IMR-90 (cell line): ENCODE data around the gene SYNE1. TPM values are rescaled to one million over a fixed set of nuclear protein-coding genes. Genes with fewer than 3 reads are reported as not detected.

Source experiments
- ATAC-seq: fragments of 200-7000 bp; cut with Tn5 transposase; 2 replicates; pipeline ENCODE4 v1.9.1; 2020; ENCODE audit warnings: low read depth, mild to moderate bottlenecking, moderate library complexity
- BruUV-seq: library from RNA; stranded (reverse); fragments of 400-500 nt; replicated peaks from 2 replicates; lab custom pipeline; 2021; lab: Mats Ljungman, UMichigan
- CTCF ChIA-PET: fragments of 300-600 bp; formaldehyde crosslinking; extraction: SDS; loops from one replicate; lab custom pipeline; 2021; ENCODE audit warnings: antibody characterized with exemption; lab: Yijun Ruan, JAX
- POLR2A ChIA-PET: fragments of 300-600 bp; sonication (Branson Sonifier 250); formaldehyde crosslinking; loops from one replicate; lab custom pipeline; 2022; ENCODE audit warnings: antibody characterized with exemption; ENCODE audit not compliant: unreplicated experiment; lab: Charles Lee
- DNase-seq: peaks from one replicate; pipeline ENCODE4 v3.0.0; 2013
- H2AFZ ChIP-seq: replicated peaks from 2 replicates; pipeline ENCODE3; 2013; ENCODE audit warnings: low read length, mild to moderate bottlenecking; ENCODE audit not compliant: poor library complexity
- H2AK5ac ChIP-seq: 2 replicates; pipeline ENCODE4 v1.6.1; 2013; ENCODE audit warnings: low read depth, low read length, inconsistent platforms
- H2AK9ac ChIP-seq: replicated peaks from 2 replicates; pipeline ENCODE3; 2013; ENCODE audit warnings: mild to moderate bottlenecking, low read depth, low read length, moderate library complexity; ENCODE audit not compliant: poor library complexity
- H2BK120ac ChIP-seq: 2 replicates; pipeline ENCODE4 v1.6.1; 2013; ENCODE audit warnings: low read depth, low read length, inconsistent platforms
- H2BK15ac ChIP-seq: 3 replicates; pipeline ENCODE4 v1.6.1; 2013; ENCODE audit warnings: low read depth, low read length, inconsistent platforms
- H2BK20ac ChIP-seq: 2 replicates; pipeline ENCODE4 v1.6.1; 2013; ENCODE audit warnings: low read depth, mild to moderate bottlenecking, inconsistent platforms, low read length, moderate library complexity
- H2BK5ac ChIP-seq: 2 replicates; pipeline ENCODE4 v1.6.1; 2013; ENCODE audit warnings: mild to moderate bottlenecking, low read depth, low read length, inconsistent platforms; ENCODE audit not compliant: poor library complexity, severe bottlenecking
- H3K14ac ChIP-seq: replicated peaks from 2 replicates; pipeline ENCODE4 v1.6.1; 2013; ENCODE audit warnings: low read depth, low read length, inconsistent platforms
- H3K18ac ChIP-seq: 2 replicates; pipeline ENCODE4 v1.6.1; 2013; ENCODE audit warnings: low read depth, low read length, control low read depth
- H3K23ac ChIP-seq: 2 replicates; pipeline ENCODE4 v1.6.1; 2013; ENCODE audit warnings: low read depth, low read length, inconsistent platforms
- H3K27ac ChIP-seq: 2 replicates; pipeline ENCODE4 v1.5.1; 2013; ENCODE audit warnings: mild to moderate bottlenecking, control low read depth, low read length; ENCODE audit not compliant: insufficient read depth
- H3K27me3 ChIP-seq: 2 replicates; pipeline ENCODE4 v1.6.1; 2013; ENCODE audit warnings: low read length; ENCODE audit not compliant: control insufficient read depth, insufficient read depth
- H3K36me3 ChIP-seq: 2 replicates; pipeline ENCODE4 v1.6.1; 2013; ENCODE audit warnings: low read length, mixed read lengths; ENCODE audit not compliant: control insufficient read depth, insufficient read depth
- H3K4ac ChIP-seq: 2 replicates; pipeline ENCODE4 v1.6.1; 2013; ENCODE audit warnings: low read depth, low read length, inconsistent platforms
- H3K4me1 ChIP-seq: 2 replicates; pipeline ENCODE4 v1.6.1; 2013; ENCODE audit warnings: low read length, mixed read lengths; ENCODE audit not compliant: control insufficient read depth, insufficient read depth
- H3K4me2 ChIP-seq: 2 replicates; pipeline ENCODE4 v1.6.1; 2013; ENCODE audit warnings: low read depth, mild to moderate bottlenecking, control low read depth, low read length, moderate library complexity
- H3K4me3 ChIP-seq: 2 replicates; pipeline ENCODE4 v1.5.1; 2013; ENCODE audit warnings: low read depth, mild to moderate bottlenecking, control low read depth, low read length, moderate library complexity; ENCODE audit not compliant: insufficient read depth
- H3K56ac ChIP-seq: 2 replicates; pipeline ENCODE4 v1.6.1; 2013; ENCODE audit warnings: low read length, inconsistent platforms; ENCODE audit not compliant: insufficient read depth; ENCODE audit errors: extremely low read depth
- H3K79me1 ChIP-seq, 2 experiments: 2 replicates each; pipeline ENCODE4 v1.6.1; 2013; ENCODE audit warnings: low read length in 2 of 2, inconsistent platforms in 1 of 2, low read depth in 1 of 2
- H3K9ac ChIP-seq: 2 replicates; pipeline ENCODE4 v1.6.1; 2013; ENCODE audit warnings: low read depth, low read length, control low read depth
- H3K9me1 ChIP-seq: 2 replicates; pipeline ENCODE4 v1.6.1; 2013; ENCODE audit warnings: low read length, inconsistent platforms; ENCODE audit not compliant: insufficient read depth
- H3K9me3 ChIP-seq: 2 replicates; pipeline ENCODE4 v1.6.1; 2013; ENCODE audit warnings: low read length; ENCODE audit not compliant: control insufficient read depth, insufficient read depth
- H4K20me1 ChIP-seq: 2 replicates; pipeline ENCODE4 v1.6.1; 2013; ENCODE audit warnings: low read length, inconsistent platforms; ENCODE audit not compliant: insufficient read depth
- H4K5ac ChIP-seq: 2 replicates; pipeline ENCODE4 v1.6.1; 2013; ENCODE audit warnings: mild to moderate bottlenecking, low read depth, low read length, control low read depth
- H4K8ac ChIP-seq, 2 experiments: 2 replicates each; pipeline ENCODE4 v1.6.1; 2013; ENCODE audit warnings: low read depth in 2 of 2, low read length in 2 of 2, control low read depth in 1 of 2, inconsistent platforms in 1 of 2
- H4K91ac ChIP-seq: 2 replicates; pipeline ENCODE4 v1.6.1; 2013; ENCODE audit warnings: low read depth, low read length, inconsistent platforms; ENCODE audit not compliant: insufficient read depth
- MAZ ChIP-seq: IDR thresholded peaks from 2 replicates; pipeline ENCODE4 v1.6.1; 2012; ENCODE audit warnings: low read depth, mild to moderate bottlenecking, low read length, improper control_type of control experiment, moderate library complexity, borderline replicate concordance
- WGBS, 2 experiments: methylation state at CpG; one replicate each; pipeline versions ENCODE4 v1.1.5 to v1.1.7; 2013; ENCODE audit warnings: missing lambda C conversion rate in 2 of 2; ENCODE audit not compliant: insufficient read length in 1 of 2; ENCODE audit errors: extremely low coverage in 2 of 2; 5-methylcytosine and 5-hydroxymethylcytosine counted together
- dilution Hi-C: fragments of 300-500 bp; cut with HindIII; formaldehyde crosslinking; loops from one replicate; pipeline ENCODE4 v1.14.3; 2018; ENCODE audit warnings: low sequenced_read_pairs; ENCODE audit not compliant: unreplicated experiment
- in situ Hi-C: fragments of 300-500 bp; cut with MboI; formaldehyde crosslinking; loops from 3 replicates; pipeline ENCODE4 v1.14.3; 2019; ENCODE audit warnings: low sequenced_read_pairs, inconsistent platforms, mixed read lengths
- intact Hi-C: fragments of 100-400 bp; cut with micrococcal nuclease; formaldehyde crosslinking; loops from 2 replicates; pipeline ENCODE4 v1.10.0; 2022
- polyA plus RNA-seq, 3 experiments: library from polyadenylated mRNA; depleted of rRNA; stranded (reverse); fragments of >200 nt; gene quantifications; 2 replicates each; pipeline ENCODE4 v1.2.3, GENCODE V29; 2012; ENCODE audit warnings: low replicate concordance in 1 of 3
- total RNA-seq: library from RNA; depleted of rRNA; stranded (reverse); fragments of >200 nt; gene quantifications from 2 replicates; pipeline ENCODE4 v1.2.3, GENCODE V29; 2012

The SYNE1 gene
- total and polyA plus RNA-seq, 2 of the 4 experiments (the other 2 are of a cell fraction): 34.1 to 159 TPM

DNA sequence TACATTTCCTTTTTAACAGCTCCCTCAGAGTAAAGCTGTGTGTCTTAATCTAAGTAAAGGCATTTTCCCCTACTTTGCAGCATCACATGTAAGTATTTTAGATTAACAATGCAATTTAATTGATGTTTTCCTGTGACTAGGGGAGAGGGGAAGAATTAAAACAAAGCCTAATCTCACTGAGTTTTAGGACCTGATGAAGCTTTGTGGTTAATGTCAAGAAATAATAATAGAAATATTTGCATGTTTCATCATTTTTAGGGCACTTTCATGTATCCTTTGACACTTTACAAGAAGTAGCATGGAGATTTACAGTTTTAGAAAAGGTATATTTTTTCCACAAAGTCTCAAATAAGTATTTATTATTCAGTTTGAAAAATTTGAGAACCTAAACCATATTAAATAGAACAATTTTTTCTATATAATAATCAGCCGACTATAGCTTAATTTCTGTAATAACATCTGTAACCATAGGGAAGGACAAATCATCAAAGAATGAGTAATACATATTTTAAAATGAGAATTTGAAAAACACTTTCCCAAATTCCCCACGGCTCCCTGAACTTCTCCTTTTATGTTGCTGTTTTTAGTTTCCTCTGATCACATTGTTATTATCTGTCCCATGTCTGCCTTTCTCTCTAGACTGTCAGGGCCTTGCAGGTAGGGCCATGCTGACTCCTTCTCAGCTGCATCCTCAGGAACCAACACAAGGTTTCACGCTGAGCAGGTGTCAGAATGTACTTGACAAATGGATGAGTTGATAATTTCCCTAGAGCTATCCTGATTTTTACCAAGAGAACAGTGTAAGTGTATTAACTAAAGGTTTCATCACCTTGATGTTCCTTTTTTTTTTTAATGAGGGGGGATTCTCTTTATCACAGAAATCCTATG lies 338.1 kb downstream of the SYNE1 start:
- in situ Hi-C loops (no loop called here), intact Hi-C loops (no loop called here), dilution Hi-C loops (no loop called here)
- Histone ChIP-seq H3K36me3 (peaks cover 6% of the 10 kb centered on the region), H3K4ac (no peak overlapping the region), H3K9me1 (peaks cover 3% of the 10 kb centered on the region; the same call in 1 of the 2 replicates), H3K27me3 (no peaks in the 10 kb centered on the region), H2BK5ac (no peak overlapping the region), H3K79me1 (peaks cover 8 to 9% of the 10 kb centered on the region in 2 experiments; a peak in 3 of 4 replicates), H3K4me3 (no peak overlapping the region), H3K9ac (no peak overlapping the region), H3K9me3 (no peaks in the 10 kb centered on the region), H3K14ac (no peak overlapping the region), H4K20me1 (peaks cover 3% of the 10 kb centered on the region), H2BK15ac (no peak overlapping the region), H2BK20ac (no peak overlapping the region; the same call in 1 of the 2 replicates), H2BK120ac (no peak overlapping the region), H3K18ac (no peak overlapping the region), H3K4me2 (no peak overlapping the region), H2AK9ac (no peak overlapping the region), H3K27ac (no peak overlapping the region), H4K5ac (peak overlapping the region; percentile 40; the same call in 1 of the 2 replicates), H4K8ac (no peak overlapping the region), H3K56ac (no peak overlapping the region), H3K4me1 (peaks cover 9% of the 10 kb centered on the region), H3K23ac (no peak overlapping the region), H4K91ac (no peak overlapping the region), H2AFZ (no peak overlapping the region), H2AK5ac (no peak overlapping the region)
- WGBS, 2 experiments: no CpG with 5 or more reads among the region's 3 CpGs
- DNase-seq (no peak), ATAC-seq (no peak)
- no peak for TF ChIP-seq MAZ
- POLR2A ChIA-PET: interaction anchor here (0.6 kb wide), 1 partner anchor 19 kb away, joined by 3 read pairs; no protein-coding TSS in a partner anchor
- BruUV-seq: no TSS peak
- CTCF ChIA-PET: interaction anchor here (1.8 kb wide), 1 partner anchor 39 kb away, joined by 4 read pairs; no protein-coding TSS in a partner anchor
